H1 (cell line): ENCODE results near the gene OR2A25. TPM values are rescaled to one million over a fixed set of nuclear protein-coding genes. Genes with fewer than 3 reads are reported as not detected.

Experiments used
- EP300 ChIP-seq, 2 experiments: IDR thresholded peaks; 1 replicate in 1 of 2; 2 replicates in 1 of 2; pipeline ENCODE4 v1.6.1; 2011 to 2012; ENCODE audit warnings: low read depth in 2 of 2, low read length in 2 of 2, mild to moderate bottlenecking in 2 of 2, borderline replicate concordance in 1 of 2, inconsistent platforms in 1 of 2, moderate library complexity in 1 of 2
- HDAC2 ChIP-seq, 2 experiments: fragments of 300-600 bp in 1 of 2; sonication (generic) in 1 of 2; IDR thresholded peaks; 2 replicates each; pipeline ENCODE4 v1.6.1; 2011 to 2012; ENCODE audit warnings: low read depth in 2 of 2, low read length in 2 of 2, mild to moderate bottlenecking in 2 of 2, moderate library complexity in 2 of 2, borderline replicate concordance in 1 of 2, inconsistent platforms in 1 of 2
- RFX5 ChIP-seq: IDR thresholded peaks from 2 replicates; pipeline ENCODE4 v1.6.1; 2011; ENCODE audit warnings: low read depth, low read length, improper control_type of control experiment, borderline replicate concordance
- polyA plus RNA-seq, 7 experiments: library from polyadenylated mRNA; depleted of rRNA in 3 of 7; stranded (reverse) in 5 of 7; unstranded in 2 of 7; fragments of >200 nt in 5 of 7; fragments of 200-250 nt in 2 of 7; gene quantifications; 1 replicate in 5 of 7; 2 replicates in 1 of 7; 4 replicates in 1 of 7; pipeline versions ENCODE4 v1.2.1 to v1.2.3, GENCODE V29; 2011 to 2013; ENCODE audit warnings: missing spikeins in 2 of 7, mixed read lengths in 2 of 7
- total RNA-seq: library from RNA; stranded (reverse); fragmentation: NEBNext Ultra II Directional; extraction: Animal tissue kit (Norgen Biotek cat#: 25700); gene quantifications from 2 replicates; pipeline ENCODE4 v1.2.1, GENCODE V29; 2021

OR2A25 gene
- total and polyA plus RNA-seq, 2 of the 8 experiments (the other 6 are each of a cell fraction or from before 2014, with no cell fraction given), result not detected

GRCh38 chr7:144063710-144064109 is 5.9 kb upstream of the OR2A25 start (continued):
- no peak for TF ChIP-seq RFX5
- no peak for TF ChIP-seq HDAC2 (IDR thresholded peaks at IDR 0.05; ENCODE audit: borderline replicate concordance in 1 of 2, low read depth in 2 of 2, low read length in 2 of 2)
- no peak for TF ChIP-seq EP300 (IDR thresholded peaks at IDR 0.05; ENCODE audit: borderline replicate concordance in 1 of 2, low read depth in 2 of 2, low read length in 2 of 2)
- TF ChIP-seq, all 59 proteins: peak for 2
